ENCODE measurements around the gene FLRT1.

DNA sequence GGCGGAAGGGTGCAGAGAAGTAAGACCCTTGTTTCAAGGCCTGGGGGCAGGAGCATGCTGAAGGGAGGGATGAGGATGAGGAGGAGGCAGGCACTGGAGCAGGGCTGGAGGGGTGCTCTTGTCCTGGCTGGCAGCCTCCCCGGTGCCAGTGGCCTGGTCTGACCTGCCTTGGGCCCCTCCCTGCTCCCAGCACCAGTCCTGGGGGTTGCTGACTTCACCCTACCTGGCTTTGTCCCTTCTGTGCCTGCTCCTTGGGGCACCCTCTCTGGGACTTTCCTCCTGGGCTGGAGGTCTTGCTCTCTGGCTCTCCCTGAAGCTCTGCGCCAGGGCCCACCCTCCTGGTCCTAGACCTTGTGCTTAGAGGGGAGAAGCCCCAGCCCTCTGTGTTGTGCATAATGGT lies 4.7 kb upstream of the FLRT1 start:
- TF ChIP-seq, protein P1, sequence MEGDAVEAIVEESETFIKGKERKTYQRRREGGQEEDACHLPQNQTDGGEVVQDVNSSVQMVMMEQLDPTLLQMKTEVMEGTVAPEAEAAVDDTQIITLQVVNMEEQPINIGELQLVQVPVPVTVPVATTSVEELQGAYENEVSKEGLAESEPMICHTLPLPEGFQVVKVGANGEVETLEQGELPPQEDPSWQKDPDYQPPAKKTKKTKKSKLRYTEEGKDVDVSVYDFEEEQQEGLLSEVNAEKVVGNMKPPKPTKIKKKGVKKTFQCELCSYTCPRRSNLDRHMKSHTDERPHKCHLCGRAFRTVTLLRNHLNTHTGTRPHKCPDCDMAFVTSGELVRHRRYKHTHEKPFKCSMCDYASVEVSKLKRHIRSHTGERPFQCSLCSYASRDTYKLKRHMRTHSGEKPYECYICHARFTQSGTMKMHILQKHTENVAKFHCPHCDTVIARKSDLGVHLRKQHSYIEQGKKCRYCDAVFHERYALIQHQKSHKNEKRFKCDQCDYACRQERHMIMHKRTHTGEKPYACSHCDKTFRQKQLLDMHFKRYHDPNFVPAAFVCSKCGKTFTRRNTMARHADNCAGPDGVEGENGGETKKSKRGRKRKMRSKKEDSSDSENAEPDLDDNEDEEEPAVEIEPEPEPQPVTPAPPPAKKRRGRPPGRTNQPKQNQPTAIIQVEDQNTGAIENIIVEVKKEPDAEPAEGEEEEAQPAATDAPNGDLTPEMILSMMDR (IDR thresholded peaks at IDR 0.05): no peak
- TF ChIP-seq POLR2A (IDR thresholded peaks at IDR 0.05): no peak

Measured in thyroid gland (tissue), 4 donors.